H1 (cell line): ENCODE data around the gene HTRA2. TPM values are rescaled to one million over a fixed set of nuclear protein-coding genes. Genes with fewer than 3 reads are reported as not detected.

ENCODE experiments used
- CTCF ChIA-PET: fragments of 300-600 bp; sonication (Branson Sonifier 250); formaldehyde crosslinking; loops from one replicate; lab custom pipeline; 2021; ENCODE audit not compliant: partially characterized antibody; lab: Charles Lee
- POLR2A ChIA-PET: fragments of 300-600 bp; sonication (Branson Sonifier 250); formaldehyde crosslinking; loops from one replicate; lab custom pipeline; 2021; ENCODE audit warnings: inconsistent platforms; ENCODE audit not compliant: partially characterized antibody; lab: Charles Lee
- DNase-seq, 2 experiments: peaks; one replicate each; pipeline versions ENCODE4 v3.0.0 to v3.0.0-alpha.2; 2010 to 2022; ENCODE audit warnings: low spot score in 2 of 2, low read depth in 1 of 2, mixed read lengths in 1 of 2
- FAIRE-seq: peaks from 2 replicates; lab custom pipeline; 2011; peaks lifted over from hg19 to GRCh38; lab: Jason Lieb, UNC
- H2AFZ ChIP-seq: 2 replicates; pipeline ENCODE4 v1.8.1; 2012; ENCODE audit warnings: low read length, inconsistent platforms
- H2AK5ac ChIP-seq: 2 replicates; pipeline ENCODE4 v1.6.1; 2013; ENCODE audit warnings: low read depth, low read length
- H2BK120ac ChIP-seq: replicated peaks from 2 replicates; pipeline ENCODE3; 2013; ENCODE audit warnings: low read depth, low read length, inconsistent platforms
- H2BK12ac ChIP-seq: 2 replicates; pipeline ENCODE4 v1.6.1; 2013; ENCODE audit warnings: low read depth, low read length
- H2BK15ac ChIP-seq: 2 replicates; pipeline ENCODE4 v1.6.1; 2013; ENCODE audit warnings: low read length
- H2BK20ac ChIP-seq: 2 replicates; pipeline ENCODE4 v1.6.1; 2013; ENCODE audit warnings: low read length
- H2BK5ac ChIP-seq: 2 replicates; pipeline ENCODE4 v1.6.1; 2013; ENCODE audit warnings: low read depth, low read length
- H3K14ac ChIP-seq: 2 replicates; pipeline ENCODE4 v1.6.1; 2013; ENCODE audit warnings: inconsistent platforms; ENCODE audit not compliant: insufficient read length
- H3K18ac ChIP-seq: 2 replicates; pipeline ENCODE4 v1.6.1; 2013; ENCODE audit warnings: low read length; ENCODE audit errors: extremely low read depth
- H3K23ac ChIP-seq: 2 replicates; pipeline ENCODE4 v1.6.1; 2013; ENCODE audit warnings: inconsistent platforms; ENCODE audit not compliant: insufficient read length
- H3K23me2 ChIP-seq: 2 replicates; pipeline ENCODE4 v1.6.1; 2013; ENCODE audit warnings: low read depth, low read length
- H3K27ac ChIP-seq: 2 replicates; pipeline ENCODE4 v1.6.1; 2011; ENCODE audit warnings: low read depth, low read length, inconsistent platforms
- H3K27me3 ChIP-seq, 4 experiments: replicated peaks in 1 of 4; 1 replicate in 1 of 4; 2 replicates in 3 of 4; pipeline versions ENCODE4 v1.6.1 to v1.8.1; 2011 to 2013; ENCODE audit warnings: low read length in 3 of 4, mild to moderate bottlenecking in 3 of 4, inconsistent platforms in 2 of 4, mixed read lengths in 2 of 4, moderate library complexity in 1 of 4; ENCODE audit not compliant: control insufficient read depth in 3 of 4, insufficient read depth in 3 of 4; ENCODE audit errors: extremely low read depth in 1 of 4
- H3K36me3 ChIP-seq, 4 experiments: 2 replicates each; pipeline versions ENCODE4 v1.6.1 to v1.8.1; 2011 to 2013; ENCODE audit warnings: mild to moderate bottlenecking in 4 of 4, low read length in 3 of 4, moderate library complexity in 2 of 4, control low read depth in 1 of 4, inconsistent platforms in 1 of 4; ENCODE audit not compliant: insufficient read depth in 4 of 4, control insufficient read depth in 2 of 4
- H3K4ac ChIP-seq: replicated peaks from 2 replicates; pipeline ENCODE3; 2013; ENCODE audit warnings: low read length, low read depth, mixed read lengths, inconsistent platforms; ENCODE audit not compliant: insufficient read length
- H3K4me1 ChIP-seq, 4 experiments: replicated peaks in 1 of 4; 1 replicate in 1 of 4; 2 replicates in 3 of 4; pipeline versions ENCODE4 v1.6.1 to v1.8.1; 2011 to 2013; ENCODE audit warnings: low read length in 3 of 4, inconsistent platforms in 2 of 4, mixed read lengths in 1 of 4; ENCODE audit not compliant: insufficient read depth in 4 of 4, control insufficient read depth in 3 of 4
- H3K4me2 ChIP-seq, 2 experiments: 2 replicates each; pipeline versions ENCODE4 v1.6.1 to v1.8.1; 2011 to 2013; ENCODE audit warnings: low read depth in 2 of 2, low read length in 2 of 2, control low read depth in 1 of 2, inconsistent platforms in 1 of 2, mild to moderate bottlenecking in 1 of 2; ENCODE audit not compliant: insufficient read depth in 1 of 2
- H3K4me3 ChIP-seq, 4 experiments: fragments of 200-600, 300-600 bp in 1 of 4; sonication (generic), shearing (Covaris generic), sonication (Bioruptor Twin) in 1 of 4; 2 replicates each; pipeline versions ENCODE4 v1.5.1 to v1.8.1; 2011 to 2016; ENCODE audit warnings: low read length in 4 of 4, low read depth in 3 of 4, control low read depth in 2 of 4, inconsistent platforms in 2 of 4, mild to moderate bottlenecking in 2 of 4, mixed read lengths in 1 of 4, moderate library complexity in 1 of 4; ENCODE audit not compliant: insufficient read depth in 2 of 4; ENCODE audit errors: extremely low read depth in 1 of 4
- H3K56ac ChIP-seq: replicated peaks from 2 replicates; pipeline ENCODE3; 2013; ENCODE audit warnings: low read depth, mild to moderate bottlenecking, mixed read lengths, low read length, inconsistent platforms; ENCODE audit not compliant: insufficient read length
- H3K79me1 ChIP-seq: 2 replicates; pipeline ENCODE4 v1.6.1; 2013; ENCODE audit warnings: low read depth, low read length, control low read depth
- H3K79me2 ChIP-seq, 2 experiments: 2 replicates each; pipeline versions ENCODE4 v1.6.1 to v1.8.1; 2012 to 2013; ENCODE audit warnings: low read length in 2 of 2, mild to moderate bottlenecking in 2 of 2, inconsistent platforms in 1 of 2; ENCODE audit not compliant: insufficient read depth in 2 of 2, control insufficient read depth in 1 of 2
- H3K9ac ChIP-seq, 4 experiments: replicated peaks in 1 of 4; 1 replicate in 1 of 4; 2 replicates in 3 of 4; pipeline versions ENCODE4 v1.6.1 to v1.8.1; 2011 to 2013; ENCODE audit warnings: low read depth in 3 of 4, low read length in 3 of 4, control low read depth in 2 of 4, mild to moderate bottlenecking in 2 of 4, moderate library complexity in 2 of 4, inconsistent platforms in 1 of 4; ENCODE audit errors: extremely low read depth in 1 of 4
- H3K9me3 ChIP-seq, 2 experiments: 2 replicates each; pipeline versions ENCODE4 v1.6.1 to v1.8.1; 2012 to 2013; ENCODE audit warnings: mild to moderate bottlenecking in 2 of 2, moderate library complexity in 2 of 2, control low read depth in 1 of 2, inconsistent platforms in 1 of 2, low read depth in 1 of 2, low read length in 1 of 2, mixed read lengths in 1 of 2; ENCODE audit not compliant: insufficient read depth in 2 of 2
- H4K20me1 ChIP-seq, 2 experiments: replicated peaks in 1 of 2; 2 replicates each; pipeline versions ENCODE3 to v1.8.1; 2011 to 2013; ENCODE audit warnings: inconsistent platforms in 2 of 2, low read length in 2 of 2, mild to moderate bottlenecking in 1 of 2; ENCODE audit not compliant: insufficient read depth in 2 of 2, control insufficient read depth in 1 of 2
- H4K5ac ChIP-seq: 2 replicates; pipeline ENCODE4 v1.6.1; 2013; ENCODE audit warnings: low read length, low read depth, mixed read lengths, inconsistent platforms; ENCODE audit not compliant: insufficient read length
- H4K8ac ChIP-seq: 2 replicates; pipeline ENCODE4 v1.8.0; 2013; ENCODE audit warnings: mild to moderate bottlenecking, moderate library complexity, low read length, inconsistent platforms; ENCODE audit not compliant: insufficient read depth; ENCODE audit errors: extremely low read depth
- H4K91ac ChIP-seq: replicated peaks from 2 replicates; pipeline ENCODE3; 2013; ENCODE audit warnings: low read length, mixed read lengths, inconsistent platforms; ENCODE audit not compliant: insufficient read length
- E2F6 ChIP-seq: IDR thresholded peaks from 2 replicates; pipeline ENCODE4 v1.6.1; 2012; ENCODE audit warnings: inconsistent platforms
- FOSL1 ChIP-seq: IDR thresholded peaks from 2 replicates; pipeline ENCODE4 v1.6.1; 2011; ENCODE audit warnings: mild to moderate bottlenecking, low read depth, low read length, moderate library complexity; ENCODE audit not compliant: insufficient read depth
- SUZ12 ChIP-seq: fragments of 200-600 bp; sonication (generic); IDR thresholded peaks from 2 replicates; pipeline ENCODE4 v1.6.1; 2012; ENCODE audit warnings: mild to moderate bottlenecking, inconsistent platforms, low read length, moderate library complexity, mixed read lengths
- WGBS, 2 experiments: shearing (Covaris generic) in 1 of 2; methylation state at CpG; one replicate each; pipeline versions ENCODE4 v1.1.6 to v1.1.7; 2013 to 2015; ENCODE audit warnings: low lambda C conversion rate in 2 of 2, mixed read lengths in 2 of 2, inconsistent platforms in 1 of 2, low coverage in 1 of 2, missing lambda C conversion rate in 1 of 2; ENCODE audit not compliant: insufficient replicate concordance in 2 of 2, insufficient coverage in 1 of 2, insufficient read length in 1 of 2; ENCODE audit errors: extremely low coverage in 1 of 2, missing lambda C conversion rate in 1 of 2; 5-methylcytosine and 5-hydroxymethylcytosine counted together
- polyA plus RNA-seq, 7 experiments: library from polyadenylated mRNA; depleted of rRNA in 3 of 7; stranded (reverse) in 5 of 7; unstranded in 2 of 7; fragments of >200 nt in 5 of 7; fragments of 200-250 nt in 2 of 7; gene quantifications; 1 replicate in 5 of 7; 2 replicates in 1 of 7; 4 replicates in 1 of 7; pipeline versions ENCODE4 v1.2.1 to v1.2.3, GENCODE V29; 2011 to 2013; ENCODE audit warnings: missing spikeins in 2 of 7, mixed read lengths in 2 of 7
- total RNA-seq: library from RNA; stranded (reverse); fragmentation: NEBNext Ultra II Directional; extraction: Animal tissue kit (Norgen Biotek cat#: 25700); gene quantifications from 2 replicates; pipeline ENCODE4 v1.2.1, GENCODE V29; 2021

The HTRA2 gene
- total and polyA plus RNA-seq, 2 of the 8 experiments (the other 6 are each of a cell fraction or from before 2014, with no cell fraction given), result 21.6 to 37.6 TPM

- Histone ChIP-seq H3K4me3 (peak overlapping the region; percentile 83 to 94 (median 90)), H2AK5ac (no peak overlapping the region), H3K79me2 (no peaks in the 10 kb centered on the region), H2BK20ac (no peak overlapping the region), H3K4me2 (peak overlapping the region; percentile 93 to 94), H3K27ac (no peak overlapping the region), H3K14ac (no peak overlapping the region), H2BK120ac (no peak overlapping the region), H4K8ac (no peak overlapping the region; the same call in 1 of the 2 replicates), H3K18ac (0 out of 2 replicates have a peak overlapping the region, but pooled peaks have one; percentile 25), H4K91ac (no peak overlapping the region), H3K56ac (no peak overlapping the region), H3K9me3 (no peaks in the 10 kb centered on the region), H2BK5ac (no peak overlapping the region)
- DNase-seq, result no peak
- TF ChIP-seq E2F6 (no peak), FOSL1 (no peak), SUZ12 (0 out of 2 replicates have a peak, but pooled peaks have one; percentile 23)
- TF ChIP-seq, all 59 proteins: peak for 1
- H3K36me3 ChIP-seq, result peaks cover 0 to 3% (median 0%) of the 10 kb centered on the region in 4 experiments; a peak in 1 of 8 replicates
- H3K27me3 ChIP-seq, result peaks cover 0 to 46% (median 27%) of the 10 kb centered on the region in 4 experiments; a peak in 6 of 7 replicates
- ChIA-PET POLR2A (interaction anchor here (0.6 to 2.6 kb wide), 11 partner anchors 9 to 72 kb away, joined by 3 to 16 read pairs (median 3); partner anchors contain the start of genes AUP1, CCDC142, HTRA2 and TTC31), CTCF (interaction anchor here (0.5 to 7.5 kb wide), 5 partner anchors 8 to 704 kb away, joined by 3 to 56 read pairs (median 4); partner anchors contain the start of genes CCDC142 and TTC31)
- no peaks in the 10 kb centered on the region; the same call in 1 of the 2 replicates for H3K79me1 ChIP-seq
- H3K9ac ChIP-seq, result peak overlapping the region in 1 of 4 experiments; percentile 20; a peak in 2 of 7 replicates
- H3K23me2 ChIP-seq, result peaks cover 18% of the 10 kb centered on the region
- H3K23ac ChIP-seq, result no peak overlapping the region
- no peak overlapping the region; the same call in 1 of the 2 replicates for H2BK12ac ChIP-seq
- WGBS, 2 experiments, result 66% methylated on average over 17 of the region's 17 CpGs; no CpG with 5 or more reads in 1 of the 2 experiments
- no peak overlapping the region for H2BK15ac ChIP-seq
- no peak for FAIRE-seq
- no peak overlapping the region for H3K4ac ChIP-seq
- no peak overlapping the region for H2AFZ ChIP-seq
- H4K5ac ChIP-seq, result no peak overlapping the region
- H3K4me1 ChIP-seq, result peaks cover 0 to 14% (median 8%) of the 10 kb centered on the region in 4 experiments; a peak in 6 of 7 replicates
- peaks cover 2 to 4% of the 10 kb centered on the region in 2 experiments for H4K20me1 ChIP-seq
Observed at GRCh38 chr2:74555610-74556103, 25.9 kb downstream of the HTRA2 start.
